Memory B cell (primary cell): Measurements from ENCODE around the gene ERCC5.

Experiments used
- ATAC-seq: fragments of 150-1000 bp; cut with Tn5 transposase; 2 replicates; pipeline ENCODE4 v1.10.0; 2021; ENCODE audit warnings: low read depth, mild to moderate bottlenecking, moderate library complexity
- DNase-seq, 2 donors: peaks; one replicate each; pipeline ENCODE4 v3.0.0; 2022; ENCODE audit warnings: low spot score in 2 of 2
- H3K27ac Mint-ChIP-seq: one replicate; pipeline ENCODE4 v1.8.0; 2022; ENCODE audit warnings: mild to moderate bottlenecking, moderate library complexity, mixed read lengths
- H3K27me3 Mint-ChIP-seq: one replicate; pipeline ENCODE4 v1.8.0; 2022; ENCODE audit warnings: mixed read lengths
- H3K36me3 Mint-ChIP-seq: one replicate; pipeline ENCODE4 v1.8.0; 2022; ENCODE audit warnings: mild to moderate bottlenecking, mixed read lengths
- H3K4me1 Mint-ChIP-seq: one replicate; pipeline ENCODE4 v1.8.0; 2022; ENCODE audit warnings: mixed read lengths
- H3K4me3 Mint-ChIP-seq: one replicate; pipeline ENCODE4 v1.8.0; 2022; ENCODE audit warnings: mild to moderate bottlenecking, moderate library complexity, mixed read lengths
- H3K9me3 Mint-ChIP-seq: one replicate; pipeline ENCODE4 v1.8.0; 2022; ENCODE audit warnings: mixed read lengths

Gene ERCC5

DNA sequence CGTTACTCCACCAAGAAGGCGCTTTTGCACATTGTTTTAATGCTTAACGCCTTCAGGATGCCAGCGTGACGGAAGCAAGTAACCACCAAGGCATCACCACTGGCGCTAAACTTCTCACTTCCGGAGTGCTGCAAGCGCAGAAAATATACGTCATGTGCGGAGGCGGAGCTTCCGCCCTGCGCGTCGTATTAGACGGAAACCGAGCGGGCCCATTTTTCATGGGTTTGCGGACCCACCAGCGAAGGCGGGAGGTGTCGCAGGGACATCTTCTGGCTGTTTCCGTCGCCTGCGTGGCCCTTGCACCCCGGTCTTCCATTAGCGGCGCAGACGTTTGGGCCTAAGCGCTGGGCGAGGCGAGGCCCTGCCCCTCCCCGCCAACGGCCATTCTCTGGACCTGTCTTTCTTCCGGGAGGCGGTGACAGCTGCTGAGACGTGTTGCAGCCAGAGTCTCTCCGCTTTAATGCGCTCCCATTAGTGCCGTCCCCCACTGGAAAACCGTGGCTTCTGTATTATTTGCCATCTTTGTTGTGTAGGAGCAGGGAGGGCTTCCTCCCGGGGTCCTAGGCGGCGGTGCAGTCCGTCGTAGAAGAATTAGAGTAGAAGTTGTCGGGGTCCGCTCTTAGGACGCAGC is at the start of gene ERCC5:
Gene ERCC5, plus strand, starts transcription at position 403 of the 631 bp plus-strand sequence. CDS start 235 bp downstream, outside the sequence.
- Mint-ChIP-seq H3K4me3 (peak within 1 kb of the TSS; percentile 92), H3K27me3 (no peaks in the 10 kb centered on the region), H3K36me3 (peaks cover 3% of the 10 kb centered on the region), H3K9me3 (no peaks in the 10 kb centered on the region), H3K4me1 (peaks cover 26% of the 10 kb centered on the region), H3K27ac (peak within 1 kb of the TSS; percentile 96)
- DNase-seq (peak; percentile 95 to 99), ATAC-seq (peak; percentile 79)

DNA sequence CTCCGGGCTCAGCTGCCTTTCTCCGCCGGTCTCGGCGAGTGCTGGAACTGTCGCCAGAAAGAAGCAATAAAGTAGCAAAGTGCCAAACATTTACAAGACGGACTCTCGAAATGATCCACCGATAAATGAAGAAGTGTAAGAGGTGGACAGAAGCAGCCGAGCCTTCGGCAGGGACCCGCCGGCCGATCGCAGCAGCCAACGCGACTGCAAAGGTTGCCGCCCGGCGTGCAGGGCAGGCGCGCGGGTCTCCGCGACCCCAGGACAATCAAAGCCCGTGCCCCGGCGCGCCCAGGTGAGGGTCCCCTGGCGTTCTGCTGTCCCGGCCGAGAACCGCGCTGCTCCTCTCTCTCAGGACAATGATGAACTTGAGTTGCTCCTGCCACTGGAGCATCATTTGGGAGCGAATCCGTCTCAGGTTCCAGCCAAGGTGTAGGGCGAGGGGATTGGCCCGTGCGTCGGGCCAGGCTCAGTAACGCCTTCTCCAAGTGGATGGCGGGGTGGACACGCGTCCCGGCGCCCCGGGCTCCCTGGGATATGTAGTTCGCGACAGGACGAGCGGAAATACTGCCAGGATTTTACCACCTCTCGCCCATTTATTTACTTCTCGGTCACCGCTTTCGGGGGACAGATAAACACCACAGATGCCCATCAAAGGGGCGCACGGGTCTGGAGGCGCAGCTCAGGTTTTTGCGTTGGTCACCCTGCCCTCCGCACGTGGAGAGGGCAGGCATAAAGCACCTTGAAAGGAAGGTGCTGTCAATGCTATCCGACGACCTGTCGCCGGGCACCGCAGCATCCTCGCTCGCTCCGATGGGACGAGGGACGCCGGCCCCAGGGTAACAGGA is 47.0 kb upstream of the ERCC5 start, which contains the start of the genes BIVM and POGLUT2:
Gene BIVM, plus strand, starts transcription at position 539 of the 845 bp plus-strand sequence. CDS start 8,149 bp downstream, outside the sequence.
Gene POGLUT2, minus strand, starts transcription at position 396 of the 845 bp plus-strand sequence. Its CDS starts 306 bp downstream, at position 90.
- Mint-ChIP-seq H3K27me3 (peaks cover 1% of the 10 kb centered on the region), H3K36me3 (no peaks in the 10 kb centered on the region), H3K4me3 (peak within 1 kb of the TSS; percentile 87), H3K4me1 (peaks cover 9% of the 10 kb centered on the region), H3K27ac (no peak within 1 kb of the TSS), H3K9me3 (no peaks in the 10 kb centered on the region)
- ATAC-seq (peak; percentile 54), DNase-seq (peak; percentile 30 to 44)

DNA sequence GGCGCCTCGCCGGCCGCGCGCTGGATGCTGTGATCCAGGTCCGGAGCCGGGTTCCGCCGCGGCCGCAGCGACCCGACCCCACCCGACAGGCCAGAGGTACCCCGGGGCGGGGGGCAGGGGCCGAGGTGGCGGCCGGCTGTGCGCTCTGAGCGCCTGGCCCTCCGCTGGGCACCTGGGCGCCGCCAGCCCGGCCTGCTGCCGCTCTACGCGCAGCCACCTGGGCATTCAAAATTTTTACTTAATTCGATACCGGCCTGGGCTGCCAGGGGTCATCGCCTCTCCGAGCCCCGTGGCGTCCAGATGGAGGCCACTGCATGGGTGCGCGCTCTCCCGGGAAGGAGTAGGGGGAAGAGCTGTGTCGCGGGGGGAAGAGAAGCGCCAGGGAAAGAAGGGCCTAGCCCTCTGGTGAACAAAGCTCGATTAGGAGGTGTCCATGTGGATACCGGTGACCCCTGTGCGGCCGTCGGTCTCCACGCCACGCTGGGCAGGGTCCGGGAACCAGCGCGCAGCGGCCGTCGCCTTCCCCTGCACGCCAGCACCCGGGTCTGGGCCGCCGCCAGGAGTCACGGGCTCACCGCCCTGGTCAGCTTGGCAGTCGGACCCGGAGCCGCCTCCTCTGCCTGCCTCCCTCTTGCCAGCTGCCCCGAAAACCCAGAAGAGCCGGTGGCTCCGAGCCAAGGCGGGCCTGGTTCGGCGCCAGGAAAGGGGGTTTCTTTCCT is 46.2 kb upstream of the ERCC5 start:
- peak overlapping the region; percentile 87 for H3K4me3 Mint-ChIP-seq
- DNase-seq (peak; percentile 9 to 24), ATAC-seq (peak; percentile 4)
- no peak overlapping the region for H3K27ac Mint-ChIP-seq
- H3K4me1 Mint-ChIP-seq = peaks cover 9% of the 10 kb centered on the region
- no peaks in the 10 kb centered on the region for H3K9me3 Mint-ChIP-seq
- peaks cover 1% of the 10 kb centered on the region for H3K27me3 Mint-ChIP-seq
- no peaks in the 10 kb centered on the region for H3K36me3 Mint-ChIP-seq

DNA sequence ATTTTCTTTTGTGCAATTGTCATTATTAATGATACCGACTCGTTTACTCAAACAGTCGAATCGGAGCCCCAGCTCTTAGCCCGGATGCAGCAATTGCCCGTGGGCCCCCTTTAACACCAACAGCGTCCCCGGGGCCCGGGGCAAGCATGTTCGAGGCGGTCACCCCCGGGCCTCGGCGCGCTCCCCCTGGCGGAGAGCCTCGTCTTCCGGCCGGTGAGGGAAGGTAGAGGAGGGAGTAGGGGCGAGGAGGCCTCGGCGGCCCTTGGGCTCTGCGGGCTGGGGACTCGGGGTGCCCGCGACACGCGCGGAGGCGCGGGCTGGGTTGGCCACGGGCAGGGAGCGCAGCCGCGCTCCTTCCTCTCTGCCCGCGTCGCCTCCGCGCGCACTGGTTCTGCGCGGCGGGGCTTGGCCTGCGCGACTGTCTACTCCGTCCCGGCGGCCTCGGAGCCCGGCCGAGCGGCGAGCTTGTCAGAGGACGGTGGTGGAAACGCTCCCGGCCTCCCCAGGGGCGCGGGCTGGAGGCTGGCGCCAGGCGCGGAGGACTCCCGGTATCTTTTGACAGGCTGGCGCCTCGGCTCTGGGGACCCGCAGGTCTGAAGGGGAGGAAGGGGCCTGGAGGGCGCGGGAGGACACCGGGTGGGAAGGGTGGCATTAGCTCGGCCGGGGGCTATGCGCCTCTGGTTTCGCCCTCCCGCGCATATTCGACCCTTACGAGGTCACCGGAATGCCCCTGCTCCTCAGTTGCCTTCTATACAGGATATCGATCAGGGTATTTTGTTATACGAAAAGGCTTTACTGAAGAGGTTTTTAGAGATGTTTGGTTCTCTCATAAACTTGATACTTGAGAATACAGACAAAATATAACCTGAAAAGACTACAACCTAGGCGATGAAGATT is 45.4 kb upstream of the ERCC5 start:
- peaks cover 9% of the 10 kb centered on the region for H3K4me1 Mint-ChIP-seq
- no peak overlapping the region for H3K27ac Mint-ChIP-seq
- peaks cover 1% of the 10 kb centered on the region for H3K27me3 Mint-ChIP-seq
- no peaks in the 10 kb centered on the region for H3K9me3 Mint-ChIP-seq
- peak; percentile 84 for ATAC-seq
- H3K4me3 Mint-ChIP-seq = peak overlapping the region; percentile 87
- DNase-seq = peak; percentile 72 to 80
- no peaks in the 10 kb centered on the region for H3K36me3 Mint-ChIP-seq

DNA sequence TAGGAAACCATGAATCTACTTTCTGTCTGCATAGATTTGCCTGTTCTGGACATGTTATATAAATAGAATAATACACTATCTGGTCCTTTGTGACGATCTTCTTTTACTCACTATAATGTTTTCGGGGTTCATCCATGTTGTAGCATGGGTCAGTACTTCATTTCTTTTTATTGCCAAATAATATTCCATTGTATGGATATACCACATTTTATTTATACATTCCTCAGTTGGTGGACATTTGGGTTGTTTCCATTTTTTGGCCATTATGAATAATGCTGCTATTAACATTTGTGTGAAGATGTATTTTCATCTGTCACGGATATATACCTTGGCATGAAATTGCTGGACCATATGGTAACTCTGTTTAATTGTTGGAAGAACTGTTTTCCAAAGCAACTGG is 40.2 kb upstream of the ERCC5 start:
- Mint-ChIP-seq H3K27me3 (no peaks in the 10 kb centered on the region), H3K27ac (no peak overlapping the region), H3K9me3 (peaks cover 2% of the 10 kb centered on the region), H3K4me3 (no peak overlapping the region), H3K4me1 (peaks cover 3% of the 10 kb centered on the region), H3K36me3 (no peaks in the 10 kb centered on the region)
- DNase-seq (no peak), ATAC-seq (no peak)

DNA sequence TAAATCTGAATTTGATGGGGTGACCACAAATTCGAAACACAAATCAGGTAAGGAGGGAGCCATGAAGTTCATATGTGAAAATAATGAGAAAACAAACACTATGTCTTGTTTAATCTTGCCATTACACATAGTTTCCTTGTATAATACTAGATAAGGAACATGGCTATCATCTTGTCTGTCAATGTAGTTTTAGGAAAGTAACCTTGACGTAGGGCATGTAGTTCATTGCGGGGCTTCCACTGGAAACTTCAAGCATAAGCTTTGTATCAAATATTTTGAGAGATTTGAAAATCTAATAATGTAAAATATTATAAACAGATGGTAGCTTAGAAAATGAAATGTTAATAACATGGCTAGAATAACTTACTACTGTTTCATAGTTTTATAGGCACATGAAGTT is 38.1 kb upstream of the ERCC5 start:
- Mint-ChIP-seq H3K4me3 (no peak overlapping the region), H3K27ac (no peak overlapping the region), H3K9me3 (peaks cover 6% of the 10 kb centered on the region), H3K36me3 (peaks cover 4% of the 10 kb centered on the region), H3K4me1 (peaks cover 3% of the 10 kb centered on the region), H3K27me3 (no peaks in the 10 kb centered on the region)
- DNase-seq = no peak
- no peak for ATAC-seq

DNA sequence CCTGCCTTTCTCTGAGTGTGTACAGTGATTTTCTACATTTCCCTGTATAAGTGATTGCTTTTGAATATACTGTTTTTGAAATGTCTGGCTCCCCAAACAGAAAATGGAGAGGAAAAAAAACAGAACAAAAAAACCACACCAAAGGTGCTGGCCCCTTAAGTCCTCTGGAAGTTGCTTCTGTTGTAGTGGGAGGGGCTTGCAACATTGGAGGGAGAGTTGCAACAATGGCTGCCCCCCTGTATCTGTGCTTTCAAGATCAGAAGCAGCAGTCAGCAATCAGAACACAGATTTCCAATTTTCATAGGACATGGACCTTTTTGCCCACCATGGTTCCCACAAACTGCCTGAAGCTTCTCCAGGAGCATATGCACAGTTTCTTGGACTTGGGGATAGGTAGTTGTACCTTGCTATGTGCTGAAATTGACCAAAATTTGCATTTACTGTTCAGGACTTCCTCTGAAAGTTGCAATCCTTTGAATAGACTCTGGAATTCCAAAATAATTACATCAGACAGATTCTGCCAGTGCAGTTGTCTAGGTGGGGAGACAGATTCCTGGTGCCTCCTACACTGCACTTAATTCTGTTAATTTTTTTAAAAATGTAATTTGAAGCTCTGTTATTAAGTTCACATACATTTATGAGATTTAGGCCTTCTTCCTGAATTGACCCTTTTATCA is 33.1 kb upstream of the ERCC5 start:
- Mint-ChIP-seq H3K27me3 (no peaks in the 10 kb centered on the region), H3K27ac (no peak overlapping the region), H3K4me3 (no peak overlapping the region), H3K36me3 (peaks cover 6% of the 10 kb centered on the region), H3K9me3 (peaks cover 4% of the 10 kb centered on the region), H3K4me1 (peaks cover 3% of the 10 kb centered on the region)
- no peak for ATAC-seq
- no peak for DNase-seq

DNA sequence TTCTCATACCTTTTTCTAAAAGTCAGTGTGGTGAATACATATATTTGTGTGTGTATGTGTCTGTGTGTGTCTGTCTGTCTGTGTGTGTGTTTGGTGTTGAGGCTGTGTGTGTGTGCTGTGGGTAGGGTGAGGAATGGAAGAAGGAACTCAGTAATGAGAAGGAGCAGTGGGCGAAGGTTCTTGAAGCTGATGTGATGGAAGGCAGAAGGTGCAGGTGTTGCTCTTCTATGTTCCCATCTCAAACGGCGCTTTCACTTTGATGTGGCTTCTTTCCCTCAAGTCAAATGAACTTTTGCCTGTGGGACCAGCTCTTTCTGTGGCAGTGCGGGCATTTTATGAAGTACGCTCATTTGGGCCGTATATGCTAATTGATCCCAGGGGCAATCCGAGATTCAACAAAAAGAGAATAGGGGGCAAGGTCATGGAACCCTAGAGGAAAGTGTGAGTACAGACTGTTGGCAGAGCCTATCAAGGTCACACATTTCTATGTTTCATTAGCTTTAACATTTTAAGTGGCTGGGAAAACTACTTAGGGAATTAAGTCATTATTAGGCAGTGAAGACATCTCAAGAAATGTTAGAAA is 31.7 kb upstream of the ERCC5 start:
- H3K27ac Mint-ChIP-seq = no peak overlapping the region
- H3K4me1 Mint-ChIP-seq = peaks cover 3% of the 10 kb centered on the region
- H3K4me3 Mint-ChIP-seq = no peak overlapping the region
- DNase-seq = no peak
- H3K9me3 Mint-ChIP-seq = peaks cover 4% of the 10 kb centered on the region
- no peaks in the 10 kb centered on the region for H3K27me3 Mint-ChIP-seq
- peaks cover 6% of the 10 kb centered on the region for H3K36me3 Mint-ChIP-seq
- ATAC-seq = no peak

DNA sequence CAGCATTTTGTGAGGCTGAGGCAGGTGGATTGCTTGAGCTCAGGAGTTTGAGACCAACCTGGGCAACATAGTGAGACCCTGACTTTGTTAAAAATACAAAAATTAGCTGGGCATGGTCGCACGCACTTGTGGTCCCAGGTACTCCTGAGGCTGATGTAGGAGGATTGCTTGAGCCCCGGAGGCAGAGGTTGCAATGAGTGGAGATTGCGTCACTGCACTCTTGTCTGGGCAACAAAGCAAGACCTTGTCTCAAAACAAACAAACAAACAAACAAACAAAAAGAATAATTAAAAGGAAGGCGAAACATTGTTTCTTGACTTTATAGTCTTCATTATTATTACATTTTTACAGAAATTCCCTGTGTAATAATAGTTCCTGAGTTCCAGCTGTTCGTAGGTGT is 31.0 kb upstream of the ERCC5 start:
- ATAC-seq = no peak
- Mint-ChIP-seq H3K36me3 (peaks cover 6% of the 10 kb centered on the region), H3K4me3 (no peak overlapping the region), H3K27me3 (no peaks in the 10 kb centered on the region), H3K27ac (no peak overlapping the region), H3K9me3 (peaks cover 4% of the 10 kb centered on the region), H3K4me1 (peaks cover 3% of the 10 kb centered on the region)
- DNase-seq = no peak

DNA sequence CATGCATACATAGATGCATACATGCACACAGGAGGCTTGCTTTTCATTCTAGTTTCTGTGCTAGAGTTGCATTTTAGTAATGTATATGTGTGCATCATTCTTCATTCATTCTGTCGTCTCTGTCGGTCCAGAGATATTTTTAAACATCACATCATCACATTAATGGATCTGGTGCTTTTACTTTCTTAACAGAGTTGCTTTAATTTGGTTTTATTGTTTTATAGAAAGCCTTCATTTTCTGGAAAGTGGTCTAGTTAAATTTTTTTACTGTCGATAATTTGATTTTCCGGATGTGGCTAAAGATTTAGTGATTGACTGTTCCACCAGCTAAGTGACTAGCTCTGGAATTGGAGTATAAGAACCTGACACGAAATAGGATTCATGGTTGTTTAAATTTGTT is 30.0 kb upstream of the ERCC5 start:
- peaks cover 6% of the 10 kb centered on the region for H3K36me3 Mint-ChIP-seq
- H3K4me1 Mint-ChIP-seq = peaks cover 3% of the 10 kb centered on the region
- peaks cover 4% of the 10 kb centered on the region for H3K9me3 Mint-ChIP-seq
- H3K4me3 Mint-ChIP-seq = no peak overlapping the region
- H3K27ac Mint-ChIP-seq = no peak overlapping the region
- DNase-seq (no peak), ATAC-seq (no peak)
- H3K27me3 Mint-ChIP-seq = no peaks in the 10 kb centered on the region

DNA sequence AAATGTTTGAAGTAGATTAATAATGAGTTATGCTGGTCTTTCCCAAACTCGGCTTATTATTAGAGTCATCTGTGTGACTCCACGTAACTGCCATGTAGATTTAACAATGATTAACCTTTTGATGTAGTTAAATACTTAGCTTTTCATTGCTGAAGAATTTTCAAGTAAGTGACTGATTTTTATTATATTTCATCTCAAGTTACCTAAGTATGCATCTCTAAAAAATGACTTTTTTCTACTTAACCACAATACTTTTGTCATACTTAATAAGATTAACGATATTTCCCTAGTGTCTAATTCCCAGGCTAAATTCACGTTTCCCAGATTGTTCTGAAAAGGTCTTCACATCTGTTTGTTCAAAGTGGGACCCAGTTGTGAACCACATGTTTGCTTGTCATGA is 29.1 kb upstream of the ERCC5 start:
- Mint-ChIP-seq H3K36me3 (peaks cover 6% of the 10 kb centered on the region), H3K9me3 (peaks cover 4% of the 10 kb centered on the region), H3K4me3 (no peak overlapping the region), H3K4me1 (peaks cover 3% of the 10 kb centered on the region), H3K27ac (no peak overlapping the region), H3K27me3 (no peaks in the 10 kb centered on the region)
- DNase-seq (no peak), ATAC-seq (no peak)

DNA sequence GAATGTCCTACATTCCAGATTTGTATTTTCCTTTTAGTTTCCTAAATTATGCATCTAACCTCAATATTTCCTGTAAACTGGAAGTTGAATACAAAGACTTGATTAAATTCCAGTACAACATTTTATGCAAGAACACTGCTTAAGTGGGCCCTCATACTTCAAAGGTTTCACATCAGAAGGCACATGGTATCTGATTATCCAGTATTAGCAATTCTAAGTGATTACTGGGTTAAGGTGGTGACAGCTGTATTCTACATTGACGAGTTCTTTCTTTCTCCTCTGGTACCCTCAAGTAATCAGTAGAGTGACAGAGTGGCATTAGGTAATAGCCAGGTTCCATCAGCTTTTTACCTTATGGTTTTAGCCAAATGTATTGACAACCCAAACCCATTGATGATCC is 28.6 kb upstream of the ERCC5 start:
- ATAC-seq (no peak), DNase-seq (no peak)
- H3K9me3 Mint-ChIP-seq = no peaks in the 10 kb centered on the region
- no peaks in the 10 kb centered on the region for H3K27me3 Mint-ChIP-seq
- peaks cover 6% of the 10 kb centered on the region for H3K36me3 Mint-ChIP-seq
- H3K27ac Mint-ChIP-seq = no peak overlapping the region
- H3K4me1 Mint-ChIP-seq = peaks cover 3% of the 10 kb centered on the region
- H3K4me3 Mint-ChIP-seq = no peak overlapping the region
